ENCODE data around the gene PSMD13.
A peak's percentile ranks its signal among the peaks of the same experiment; 100 is the strongest.
"Not testable (repeated sequence)": the region's sequence is repeated elsewhere in the genome, so short reads cannot be mapped to it uniquely, and the experiment has no call there.

Gene PSMD13

GRCh38 chr11:241634-242033, 4.9 kb downstream of the PSMD13 start:
- no peak for DNase-seq (ENCODE audit: low read depth in 2 of 3, low spot score in 2 of 3)

DNA sequence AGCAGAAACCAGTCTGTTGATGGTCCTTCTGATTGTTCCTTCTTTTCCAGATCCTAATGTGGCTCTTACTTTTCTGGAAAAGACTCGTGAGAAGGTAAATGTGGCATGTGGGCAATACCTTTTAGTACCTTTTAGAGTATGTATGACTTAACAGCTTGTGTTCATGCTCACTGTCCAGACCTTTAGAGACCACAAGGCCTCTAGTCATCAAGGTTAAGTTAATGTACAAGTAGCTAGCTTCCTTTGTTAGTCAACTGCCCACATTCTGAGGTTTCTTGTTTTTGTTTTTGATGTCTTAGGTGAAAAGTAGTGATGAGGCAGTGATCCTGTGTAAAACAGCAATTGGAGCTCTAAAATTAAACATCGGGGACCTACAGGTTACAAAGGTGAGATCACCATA, 7.6 kb downstream of the PSMD13 start:
- no peak for DNase-seq (ENCODE audit: low read depth in 2 of 3, low spot score in 2 of 3)

DNA sequence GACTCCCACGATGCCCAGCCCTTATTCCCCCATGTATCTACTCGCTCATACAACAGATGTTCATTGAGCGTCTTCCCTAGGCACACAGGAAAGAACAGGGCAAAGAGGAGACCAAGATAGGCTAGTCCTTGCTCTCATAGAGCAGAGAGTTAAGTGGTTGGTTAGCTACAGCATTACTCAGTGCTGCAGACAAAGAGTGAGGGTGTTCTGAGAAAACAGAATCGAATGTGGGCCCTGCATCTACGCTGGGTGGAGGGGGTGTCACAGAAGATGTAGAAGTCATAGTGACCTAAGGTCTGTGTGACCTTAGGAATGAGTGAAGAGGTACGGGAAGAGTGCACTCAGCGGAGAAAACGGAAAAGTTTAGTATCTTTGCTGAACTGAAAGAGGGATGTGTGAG, 12.3 kb downstream of the PSMD13 start:
- DNase-seq (ENCODE audit: low read depth in 2 of 3, low spot score in 2 of 3): no peak

- DNase-seq (ENCODE audit: low read depth in 2 of 3, low spot score in 2 of 3): no peak
Observed at GRCh38 chr11:250274-250673, 13.5 kb downstream of the PSMD13 start.

DNA sequence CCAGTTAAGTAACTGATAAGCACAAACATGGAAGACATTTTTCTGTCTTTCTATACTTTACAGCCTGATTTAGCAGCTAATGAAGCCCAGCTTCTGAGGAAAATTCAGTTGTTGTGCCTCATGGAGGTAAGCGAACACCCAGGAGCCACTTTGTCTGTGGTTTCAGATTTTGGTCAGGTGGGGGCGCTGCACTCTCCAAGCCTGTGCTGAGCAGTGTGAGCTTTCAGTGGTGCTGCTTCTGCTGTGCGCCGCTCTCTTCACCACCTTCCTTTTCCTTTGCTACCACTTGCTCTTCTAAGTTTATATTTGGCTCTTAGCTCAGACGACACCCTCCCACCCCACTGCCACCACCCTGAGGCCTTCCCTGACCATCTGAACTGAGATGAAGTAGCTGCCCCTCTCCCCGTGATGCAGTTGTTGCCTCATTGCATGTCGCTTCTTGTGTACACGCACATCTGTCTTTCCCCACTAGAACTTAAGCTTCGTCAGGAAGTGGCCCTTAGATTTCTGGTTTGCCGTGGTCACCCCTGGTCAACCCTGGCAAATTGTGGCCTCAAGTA, 14.0 kb downstream of the PSMD13 start:
- DNase-seq (ENCODE audit: low read depth in 2 of 3, low spot score in 2 of 3): peak in 1 of 3 experiments; percentile 65

DNA sequence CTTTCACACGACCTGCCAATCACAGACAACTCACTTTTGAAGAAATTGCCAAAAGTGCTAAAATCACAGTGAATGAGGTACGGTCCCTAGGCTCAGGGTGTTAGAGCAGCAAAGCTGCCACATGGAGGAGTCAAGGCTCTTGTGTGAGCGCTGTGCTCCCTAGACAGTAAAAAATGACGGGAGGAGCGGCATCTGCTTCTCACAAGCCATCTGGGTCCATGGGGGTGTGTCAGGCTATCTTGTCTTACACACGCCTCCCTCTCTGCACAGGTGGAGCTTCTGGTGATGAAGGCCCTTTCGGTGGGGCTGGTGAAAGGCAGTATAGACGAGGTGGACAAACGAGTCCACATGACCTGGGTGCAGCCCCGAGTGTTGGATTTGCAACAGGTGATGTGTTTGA, 14.8 kb downstream of the PSMD13 start:
- DNase-seq (ENCODE audit: low read depth in 2 of 3, low spot score in 2 of 3): no peak

GRCh38 chr11:252666-253065, 15.9 kb downstream of the PSMD13 start:
- no peak for DNase-seq (ENCODE audit: low read depth in 2 of 3, low spot score in 2 of 3)

GRCh38 chr11:253160-253885, 16.5 kb downstream of the PSMD13 start:
- no peak for DNase-seq (ENCODE audit: low read depth in 2 of 3, low spot score in 2 of 3)

DNA sequence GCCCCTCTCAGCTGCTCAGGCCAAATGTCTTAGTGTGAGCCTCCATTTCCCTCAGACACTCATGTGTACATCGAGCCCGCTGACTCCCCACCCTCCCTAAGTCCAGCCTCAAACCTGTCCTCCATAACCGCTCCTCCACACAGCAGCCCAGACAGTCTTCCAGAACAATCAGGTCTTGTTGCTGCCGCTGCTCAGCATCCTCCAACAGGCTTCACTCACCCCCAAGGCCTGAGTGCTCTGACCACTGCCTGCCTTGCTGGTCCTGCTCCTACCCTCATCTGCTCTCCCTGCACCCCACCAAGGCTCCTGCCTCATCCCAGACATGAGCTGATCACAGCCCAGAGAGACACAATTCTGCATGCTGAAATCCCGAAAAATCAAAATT, 17.1 kb downstream of the PSMD13 start:
- no peak for DNase-seq (ENCODE audit: low read depth in 2 of 3, low spot score in 2 of 3)

GRCh38 chr11:255176-255575, 18.4 kb downstream of the PSMD13 start:
- no peak for DNase-seq (ENCODE audit: low read depth in 2 of 3, low spot score in 2 of 3)

DNA sequence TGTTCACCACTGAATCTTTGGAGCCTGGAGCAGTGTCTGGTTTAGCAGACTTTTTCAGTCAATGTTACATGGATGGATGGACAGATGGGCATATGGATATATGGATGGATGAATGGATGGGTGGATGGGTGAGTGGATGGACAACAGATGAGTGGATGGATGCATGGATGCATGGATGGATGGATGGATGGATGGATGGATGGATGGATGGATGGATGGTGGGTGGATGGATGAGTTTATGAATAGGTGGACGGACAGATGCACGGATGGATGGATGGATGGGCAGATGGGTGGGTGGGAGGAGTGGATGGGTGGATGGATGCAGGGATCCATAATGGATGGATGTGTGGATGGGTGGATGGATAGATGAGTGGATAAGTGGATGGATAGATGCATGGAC, 19.0 kb downstream of the PSMD13 start:
- no peak for DNase-seq (ENCODE audit: low read depth in 2 of 3, low spot score in 2 of 3)

GRCh38 chr11:256952-257737, 20.4 kb downstream of the PSMD13 start:
- no peak for DNase-seq (ENCODE audit: low read depth in 2 of 3, low spot score in 2 of 3)

- no peak for DNase-seq (ENCODE audit: low read depth in 2 of 3, low spot score in 2 of 3)
Observed at GRCh38 chr11:257766-258493, 21.2 kb downstream of the PSMD13 start.

- no peak for DNase-seq (ENCODE audit: low read depth in 2 of 3, low spot score in 2 of 3)
Observed at GRCh38 chr11:259413-259812, 22.6 kb downstream of the PSMD13 start.

DNA sequence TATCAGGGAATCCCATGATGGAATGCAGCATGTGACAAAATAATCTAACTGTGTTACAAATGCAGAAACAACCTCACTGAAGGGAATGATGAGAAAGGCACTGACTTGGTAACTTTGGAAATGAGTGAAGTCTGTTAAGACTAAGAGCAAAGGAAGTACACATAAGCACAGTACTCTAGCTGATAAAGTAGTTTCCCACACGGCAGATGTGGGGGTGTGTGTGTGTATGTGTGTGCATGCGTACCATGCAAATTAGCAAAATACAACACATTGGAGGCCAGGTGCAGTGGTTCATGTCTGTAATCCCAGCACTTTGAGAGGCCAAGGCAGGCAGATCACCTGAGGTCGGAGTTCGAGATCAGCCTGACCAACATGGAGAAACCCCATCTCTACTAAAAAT, 24.8 kb downstream of the PSMD13 start:
- DNase-seq (ENCODE audit: low read depth in 2 of 3, low spot score in 2 of 3): no peak

DNA sequence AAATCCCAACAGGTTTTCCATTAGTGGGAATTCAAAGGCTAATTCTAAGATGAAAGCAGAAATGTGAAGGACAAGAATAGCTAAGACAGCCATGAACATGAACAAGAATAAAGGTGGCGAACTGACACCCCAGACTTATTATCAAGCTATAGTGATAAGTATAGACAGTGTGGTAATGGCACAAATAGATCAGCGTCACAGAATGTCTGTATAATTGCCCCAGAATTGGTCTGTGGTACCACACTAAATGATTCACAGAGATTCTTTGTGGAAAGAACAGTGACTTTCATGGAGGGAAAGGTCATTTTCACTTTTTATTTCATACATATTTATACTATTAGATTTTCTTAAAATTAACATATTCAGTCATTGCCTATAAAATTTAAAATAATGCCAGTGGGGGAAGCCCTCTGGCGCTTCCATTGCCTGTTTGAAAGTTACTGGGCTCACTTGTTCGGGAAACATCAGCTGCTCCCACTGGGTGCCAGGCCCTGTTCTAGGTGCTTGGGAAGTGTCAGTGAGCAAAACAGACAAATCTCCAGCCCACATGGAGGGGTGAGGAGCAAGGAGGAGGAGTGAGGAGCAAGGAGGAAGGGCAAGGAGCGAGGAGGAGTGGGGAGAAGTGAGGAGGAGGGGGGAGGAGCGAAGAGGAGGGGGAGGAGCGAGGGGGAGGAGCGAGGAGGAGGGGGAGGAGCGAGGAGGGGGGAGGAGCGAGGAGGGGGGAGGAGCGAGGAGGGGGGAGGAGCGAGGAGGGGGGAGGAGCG, 30.1 kb downstream of the PSMD13 start:
- DNase-seq (ENCODE audit: low read depth in 2 of 3, low spot score in 2 of 3): no peak

DNA sequence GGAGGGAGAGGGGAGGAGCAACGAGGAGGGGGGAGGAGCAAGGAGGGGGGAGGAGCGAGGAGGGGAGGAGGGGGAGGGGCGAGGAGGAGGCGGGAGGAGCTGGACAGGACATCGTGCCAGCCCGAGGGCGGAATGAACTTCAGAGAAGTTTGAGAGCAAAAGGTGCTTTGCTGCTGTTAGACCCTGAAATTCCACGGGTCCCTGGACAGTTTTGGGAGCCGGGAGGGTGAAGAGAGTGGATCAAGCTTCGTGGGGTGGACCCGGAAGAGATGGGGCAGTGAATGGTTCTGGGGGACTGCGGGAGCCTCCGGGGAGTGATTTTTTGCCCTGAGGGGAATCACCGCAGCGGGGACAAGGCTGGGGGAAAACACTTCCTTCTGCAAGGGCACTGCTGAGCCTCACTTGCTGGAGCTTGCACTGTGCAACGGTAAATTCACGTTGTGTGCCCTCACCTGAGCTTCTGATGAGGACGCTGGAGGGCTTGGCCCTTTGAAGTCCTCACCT, 30.8 kb downstream of the PSMD13 start:
- DNase-seq (ENCODE audit: low read depth in 2 of 3, low spot score in 2 of 3): no peak

DNA sequence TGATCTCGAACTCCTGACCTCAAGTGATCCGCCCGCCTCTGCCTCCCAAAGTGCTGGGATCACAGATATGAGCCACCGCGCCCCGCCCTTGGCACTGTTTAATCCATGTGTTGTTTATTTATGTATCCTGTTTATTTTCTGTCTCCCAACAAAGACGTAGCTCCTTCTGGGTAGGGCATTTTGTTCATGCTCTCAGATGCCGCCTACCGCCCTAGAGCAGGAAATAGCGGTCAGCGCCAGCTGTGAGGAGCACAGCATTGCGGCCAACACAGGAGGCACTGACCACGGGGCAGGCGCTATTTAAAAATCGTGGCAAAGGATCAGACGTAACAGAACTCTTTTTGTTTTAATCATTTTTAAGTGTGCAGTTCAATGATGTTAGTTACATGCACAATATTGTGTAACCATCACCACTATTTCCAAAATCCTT, 32.0 kb downstream of the PSMD13 start:
- not testable (repeated sequence) for DNase-seq (ENCODE audit: low read depth in 2 of 3, low spot score in 2 of 3)

DNA sequence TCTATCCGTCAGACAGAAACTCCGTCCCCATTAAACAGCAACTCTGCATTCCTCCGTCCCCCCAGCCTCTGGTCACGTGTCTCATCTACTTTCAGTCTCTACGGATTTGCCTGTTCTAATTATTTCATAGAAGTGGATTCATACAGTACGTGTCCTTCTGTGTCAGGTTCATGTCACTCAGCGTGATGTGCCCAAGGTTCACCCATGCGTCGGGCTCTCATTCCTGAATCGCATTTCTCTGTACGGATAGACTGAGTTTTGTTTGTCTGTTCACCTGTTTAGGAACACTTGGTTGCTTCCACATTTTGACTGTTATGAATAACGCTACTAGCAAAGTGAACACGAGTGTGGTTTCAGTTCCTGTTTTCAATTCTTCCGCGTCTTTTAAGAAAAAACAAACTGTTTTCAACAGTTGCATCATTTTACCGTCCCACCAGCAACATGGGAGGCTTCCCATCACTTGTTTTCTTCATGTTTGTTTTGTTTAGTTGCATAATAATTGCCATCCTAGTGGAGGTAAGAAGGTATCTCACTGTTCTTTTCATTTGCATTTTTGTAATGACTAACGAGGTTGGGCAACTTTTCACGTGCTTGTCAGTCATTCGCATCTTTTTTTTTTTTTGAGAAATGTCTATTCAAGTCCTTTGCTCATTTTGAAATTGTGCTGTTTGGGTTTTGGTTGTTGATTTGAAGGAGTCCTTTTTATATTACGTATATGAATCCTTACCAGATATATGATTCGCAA, 32.5 kb downstream of the PSMD13 start:
- no peak for DNase-seq (ENCODE audit: low read depth in 2 of 3, low spot score in 2 of 3)

Measured in activated CD8-positive, alpha-beta memory T cell treated with anti-CD3 and anti-CD28 coated beads for 48 hours (primary cell).